Activated CD8-positive, alpha-beta memory T cell treated with anti-CD3 and anti-CD28 coated beads for 1 hour (primary cell): ENCODE data around the gene CNNM1.

Experiments
- DNase-seq, 2 donors: peaks; one replicate each; pipeline ENCODE4 v3.0.0-alpha.2; 2020; ENCODE audit warnings: low read depth in 1 of 2; ENCODE audit errors: extremely low read depth in 1 of 2

Gene CNNM1

GRCh38 chr10:99412099-99412498 is 82.9 kb downstream of the CNNM1 start:
- DNase-seq = no peak

- no peak for DNase-seq
Measured at GRCh38 chr10:99418910-99419624, 89.9 kb downstream of the CNNM1 start.

- no peak for DNase-seq
Measured at GRCh38 chr10:99419688-99420087, 90.5 kb downstream of the CNNM1 start.

GRCh38 chr10:99421233-99421739 is 92.1 kb downstream of the CNNM1 start:
- DNase-seq = no peak

- DNase-seq = no peak
Measured at GRCh38 chr10:99422529-99423096, 93.5 kb downstream of the CNNM1 start.

- DNase-seq = no peak
Measured at GRCh38 chr10:99424656-99425055, 95.5 kb downstream of the CNNM1 start.

DNA sequence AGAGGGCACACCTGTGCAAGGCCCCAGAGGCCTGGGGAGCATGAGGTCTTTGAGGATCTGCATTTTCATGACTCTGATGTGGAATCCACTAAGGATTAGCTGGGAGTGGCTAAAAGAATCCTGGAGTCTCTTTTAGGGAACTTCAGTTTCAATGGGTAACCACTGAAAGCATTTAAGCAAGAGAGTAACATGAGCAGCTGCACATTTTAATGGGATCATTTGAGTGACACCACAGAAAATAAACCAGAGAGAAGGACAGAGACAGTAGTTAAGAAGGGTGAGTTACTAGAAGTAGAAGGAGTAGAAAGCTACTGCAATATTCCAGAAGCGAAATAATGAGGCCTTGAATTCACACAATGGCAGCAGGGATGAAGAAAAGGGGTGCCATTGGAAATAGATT is 96.0 kb downstream of the CNNM1 start:
- no peak for DNase-seq

- DNase-seq = no peak
Measured at GRCh38 chr10:99426689-99427088, 97.5 kb downstream of the CNNM1 start.

DNA sequence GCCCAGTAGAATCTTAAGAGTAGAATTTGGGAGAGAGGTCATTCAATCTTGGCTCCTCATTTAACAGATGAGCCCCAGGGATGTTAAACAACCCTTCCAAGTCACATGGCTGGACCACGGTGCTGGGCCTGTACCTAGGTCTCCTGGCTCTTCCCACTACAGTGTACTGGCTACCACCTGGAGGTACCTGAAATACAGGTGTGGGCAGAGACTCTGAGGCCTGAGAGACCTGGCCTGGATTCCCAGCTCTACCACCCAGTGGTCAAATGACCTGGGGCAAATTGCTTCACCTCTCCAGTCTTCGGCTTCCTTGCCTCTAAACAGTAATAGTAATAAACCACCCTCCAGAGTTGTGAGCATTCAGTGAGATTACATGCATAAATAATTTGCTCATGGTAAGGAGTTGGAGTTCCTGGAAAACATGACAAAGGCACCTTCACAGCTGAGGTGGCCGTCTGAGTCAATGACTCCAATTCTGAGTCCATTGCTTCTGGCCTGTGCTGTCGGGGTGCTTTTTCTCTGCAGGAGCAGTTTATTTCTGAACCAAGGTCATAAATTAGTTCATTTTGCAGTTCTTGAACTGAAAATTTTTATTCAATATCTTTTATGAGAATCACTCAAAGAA is 98.5 kb downstream of the CNNM1 start:
- no peak for DNase-seq

GRCh38 chr10:99429517-99430095 is 100.5 kb downstream of the CNNM1 start:
- DNase-seq = no peak

DNA sequence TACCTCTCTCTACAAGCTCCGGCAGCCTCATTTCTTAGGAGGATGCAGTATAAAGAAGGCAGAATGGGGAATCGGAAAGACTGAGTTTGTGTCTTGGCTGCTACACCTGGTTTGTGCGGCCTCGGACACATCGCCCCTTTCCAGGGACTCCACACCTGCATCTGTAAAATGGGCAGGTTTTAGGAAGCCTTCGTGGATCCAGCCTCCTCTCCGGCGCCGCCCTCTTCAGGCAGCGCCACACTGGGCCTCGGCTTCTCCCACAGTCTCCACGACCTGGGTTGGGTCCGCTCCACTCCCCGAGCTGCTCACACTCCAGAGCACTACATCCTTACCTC is 100.9 kb downstream of the CNNM1 start:
- no peak for DNase-seq

DNA sequence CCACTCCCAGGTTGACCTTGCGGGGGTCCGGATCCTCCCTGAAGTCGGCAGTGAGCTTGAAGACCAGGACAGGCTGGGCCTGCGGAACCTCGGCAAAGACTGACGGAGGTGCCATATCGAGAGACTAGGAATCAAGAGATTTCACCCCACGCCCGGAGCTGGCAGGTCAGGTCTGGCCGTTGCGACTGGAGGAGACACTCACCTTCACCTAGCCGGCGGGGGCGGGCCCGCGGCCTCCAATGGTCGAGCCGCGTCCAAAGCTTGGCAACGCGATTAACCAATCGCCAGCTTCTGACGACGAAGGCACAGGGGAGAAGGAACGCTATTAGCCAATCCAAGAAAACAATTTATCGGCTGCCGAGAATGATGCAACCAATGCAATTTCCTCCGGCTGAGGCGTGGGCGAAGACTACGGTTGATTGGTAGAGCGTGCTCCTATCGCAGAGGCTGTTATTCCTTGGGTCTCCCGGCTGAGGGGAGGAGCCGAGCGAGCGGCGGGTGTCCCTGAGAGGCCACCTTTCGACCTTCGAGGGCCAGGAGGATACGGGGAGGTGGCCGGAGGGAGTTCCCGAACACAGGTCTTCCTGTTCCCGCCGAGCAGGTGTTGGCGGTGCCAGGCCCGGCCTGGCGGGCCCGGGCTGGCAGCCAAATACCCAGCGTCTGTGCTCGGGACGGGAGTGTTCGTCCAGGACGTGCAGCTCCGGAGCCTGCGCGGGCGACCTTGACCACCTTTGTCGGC is 101.5 kb downstream of the CNNM1 start, which contains the start of gene GOT1:
Gene GOT1, minus strand, starts transcription at position 174 of the 739 bp plus-strand sequence. Its CDS starts 59 bp downstream, at position 115.
- peak; percentile 80 for DNase-seq

DNA sequence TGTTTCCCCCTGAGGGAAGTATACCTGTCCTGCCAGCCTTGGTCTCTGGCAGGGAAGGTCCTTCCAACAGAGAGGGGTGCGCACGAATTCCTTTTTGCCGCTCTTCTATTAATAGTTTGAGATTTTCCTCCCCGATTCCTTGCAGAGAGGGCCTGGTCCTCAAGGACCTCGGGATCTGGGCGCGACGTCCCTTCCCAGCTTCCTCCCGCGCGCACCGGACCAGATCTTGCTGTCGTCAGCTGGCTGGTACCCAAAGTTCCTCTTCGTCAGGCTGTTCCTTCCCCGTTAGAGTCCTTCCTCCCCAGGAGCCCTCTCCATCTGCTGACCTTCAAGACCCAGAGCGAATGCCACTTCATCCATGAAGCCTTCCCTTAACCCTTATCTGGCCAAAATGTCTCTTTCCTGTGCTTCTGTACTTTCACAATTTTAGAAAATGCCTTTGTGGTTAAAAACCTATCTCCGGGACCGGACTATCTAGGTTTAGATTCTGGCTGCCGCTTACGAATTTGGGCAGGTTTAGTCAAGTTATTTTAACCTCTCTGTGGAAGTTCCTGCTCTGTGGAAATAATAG is 102.1 kb downstream of the CNNM1 start:
- DNase-seq = no peak

GRCh38 chr10:99432047-99432446 is 102.9 kb downstream of the CNNM1 start:
- no peak for DNase-seq

DNA sequence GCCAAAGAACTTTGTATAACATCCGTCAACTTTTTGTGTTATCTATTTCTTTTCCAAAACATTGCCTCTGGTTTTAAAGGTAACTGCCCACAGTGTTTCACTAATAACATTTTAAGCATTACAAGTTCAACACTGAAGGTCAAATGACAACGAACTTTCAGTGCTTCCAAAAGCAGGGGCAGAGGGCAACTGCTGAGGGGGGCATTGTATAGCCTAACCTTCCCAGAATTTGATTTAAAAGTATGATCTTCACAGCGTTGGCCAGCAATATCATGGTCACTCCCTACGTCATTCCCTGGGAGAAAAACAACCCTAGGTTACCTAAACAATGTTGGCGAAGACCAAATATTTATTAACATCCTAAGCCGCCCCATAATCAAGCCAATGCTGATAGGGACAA is 103.7 kb downstream of the CNNM1 start:
- DNase-seq = no peak

DNA sequence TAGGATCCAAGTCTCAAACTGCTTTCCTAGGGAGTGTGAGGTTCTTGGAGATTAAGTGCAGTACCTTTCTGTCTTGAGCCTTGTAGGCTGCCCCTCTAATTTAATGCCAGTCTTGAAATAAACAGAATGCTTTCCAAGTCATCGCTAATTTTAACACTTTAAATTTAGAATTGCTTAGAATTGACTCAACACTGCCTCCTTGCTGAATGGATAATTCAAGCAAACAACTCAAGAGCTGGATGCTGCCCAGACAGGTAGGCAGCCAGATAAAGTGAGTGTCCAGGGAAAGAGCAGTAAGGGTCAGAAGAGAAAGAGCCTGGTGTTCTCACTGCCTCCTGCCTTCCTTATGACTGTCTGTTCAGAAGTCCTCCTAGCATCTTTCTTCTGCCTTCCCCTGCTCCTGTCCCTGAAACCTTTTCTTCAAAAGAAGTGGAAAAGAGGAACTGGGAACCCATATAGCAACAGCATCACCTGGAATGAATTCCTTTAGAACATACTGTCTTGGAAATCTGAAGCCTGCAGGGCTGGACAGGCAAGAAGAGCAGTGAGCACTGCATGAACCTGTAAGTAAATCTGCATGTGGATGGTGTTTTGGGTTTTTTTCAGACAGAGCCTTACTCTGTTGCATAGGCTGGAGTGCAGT is 104.3 kb downstream of the CNNM1 start:
- no peak for DNase-seq

GRCh38 chr10:99435986-99436638 is 107.0 kb downstream of the CNNM1 start:
- no peak for DNase-seq

GRCh38 chr10:99438890-99439289 is 109.7 kb downstream of the CNNM1 start:
- DNase-seq = no peak

DNA sequence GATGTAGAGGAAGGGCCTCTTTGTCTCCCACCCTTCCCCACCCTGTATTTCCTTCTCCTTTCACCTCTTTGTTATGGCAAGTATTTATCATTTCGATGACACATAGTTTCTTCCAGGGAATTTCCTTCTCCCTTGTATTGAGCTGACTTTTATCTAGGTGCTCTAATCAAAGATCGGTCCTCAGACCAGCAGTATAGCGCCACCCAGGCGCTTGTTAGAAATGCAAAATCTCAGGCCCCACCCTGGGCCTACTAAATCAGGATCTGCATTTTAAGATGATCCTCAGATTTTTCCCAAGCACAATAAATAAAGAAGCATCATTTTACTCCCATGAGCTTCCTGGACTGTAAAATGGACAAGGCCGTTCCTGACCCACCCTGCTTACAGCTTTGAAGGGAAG is 113.2 kb downstream of the CNNM1 start:
- no peak for DNase-seq

GRCh38 chr10:99443500-99443899 is 114.3 kb downstream of the CNNM1 start:
- DNase-seq = no peak
